A549 (cell line): ENCODE measurements around the gene PPIF.

ENCODE experiments used
- CBX8 ChIP-seq: fragments of 200-600 bp; sonication (generic); IDR thresholded peaks from 2 replicates; pipeline ENCODE4 v1.6.1; 2016
- KDM5A ChIP-seq: fragments of 200-600 bp; sonication (generic); IDR thresholded peaks from 2 replicates; pipeline ENCODE4 v1.6.1; 2016; ENCODE audit warnings: antibody characterized with exemption, mild to moderate bottlenecking
- MAFK ChIP-seq: fragments of 450-650 bp; IDR thresholded peaks from 2 replicates; pipeline ENCODE4 v1.6.1; 2014; ENCODE audit not compliant: partially characterized antibody
- MYC ChIP-seq: IDR thresholded peaks from 2 replicates; pipeline ENCODE4 v1.6.1; 2012; ENCODE audit warnings: mild to moderate bottlenecking, inconsistent platforms, low read length, improper control_type of control experiment, borderline replicate concordance
- POLR2A ChIP-seq: IDR thresholded peaks from 2 replicates; pipeline ENCODE4 v1.6.1; 2012; ENCODE audit warnings: mild to moderate bottlenecking, low read length
- RAD21 ChIP-seq, 2 experiments: fragments of >200 bp in 1 of 2; sonication (Bioruptor Twin) in 1 of 2; formaldehyde crosslinking in 1 of 2; IDR thresholded peaks in 1 of 2; conservative IDR thresholded peaks in 1 of 2; 2 replicates in 1 of 2; 3 replicates in 1 of 2; pipeline ENCODE4 v1.6.1; 2012 to 2018; ENCODE audit warnings: inconsistent platforms in 1 of 2
- RFX5 ChIP-seq: fragments of 450-650 bp; IDR thresholded peaks from 2 replicates; pipeline ENCODE4 v1.7.1; 2014; ENCODE audit warnings: antibody characterized with exemption, mild to moderate bottlenecking, moderate library complexity
- SMC3 ChIP-seq: fragments of >200 bp; sonication (Bioruptor Twin); formaldehyde crosslinking; IDR thresholded peaks from 3 replicates; pipeline ENCODE4 v1.6.1; 2018; ENCODE audit warnings: inconsistent platforms
- TF ChIP-seq, protein P1 (sequence below): fragments of >200 bp; sonication (Bioruptor Twin); formaldehyde crosslinking; IDR thresholded peaks from 3 replicates; pipeline ENCODE4 v1.5.1; 2016

DNA sequence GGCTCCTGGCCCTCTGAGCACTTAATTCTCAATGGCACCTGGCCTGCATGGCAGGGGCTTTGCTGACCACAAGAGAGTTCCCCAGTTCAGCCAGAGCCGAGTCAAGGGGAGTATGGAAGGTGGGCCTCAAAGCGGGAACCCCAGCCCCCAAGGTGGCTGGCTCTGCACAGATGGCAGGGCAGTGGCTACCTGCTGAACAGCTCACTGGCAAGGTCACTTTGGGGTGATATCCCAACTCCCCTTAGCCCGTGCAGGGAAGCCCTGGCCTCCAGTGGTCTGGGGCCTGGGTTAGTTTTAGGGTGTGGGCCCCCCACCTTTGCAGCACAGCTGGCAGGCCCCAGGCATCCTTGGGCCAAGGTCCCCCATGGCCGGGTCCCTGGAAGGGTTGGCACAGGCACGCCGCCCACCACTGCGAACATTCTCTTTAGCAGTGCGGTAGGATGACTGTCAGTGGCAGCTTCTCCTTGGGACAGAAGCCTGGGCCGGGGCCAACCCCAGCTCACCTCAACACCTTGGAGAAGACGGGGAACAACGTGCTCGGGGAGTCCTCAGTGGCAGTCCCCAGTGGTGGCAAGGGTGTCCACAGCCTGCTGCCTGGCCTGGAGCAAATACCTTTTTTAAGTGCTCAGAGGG is 36.8 kb downstream of the PPIF start:
- TF ChIP-seq RAD21 (conservative IDR thresholded peaks at IDR 0.05 in 1 of 2, IDR thresholded peaks at IDR 0.05 in 1 of 2) (no peak), KDM5A (no peak), CBX8 (no peak), RFX5 (no peak), POLR2A (no peak), SMC3 (no peak), MAFK (no peak), MYC (no peak)
- TF ChIP-seq, protein P1, sequence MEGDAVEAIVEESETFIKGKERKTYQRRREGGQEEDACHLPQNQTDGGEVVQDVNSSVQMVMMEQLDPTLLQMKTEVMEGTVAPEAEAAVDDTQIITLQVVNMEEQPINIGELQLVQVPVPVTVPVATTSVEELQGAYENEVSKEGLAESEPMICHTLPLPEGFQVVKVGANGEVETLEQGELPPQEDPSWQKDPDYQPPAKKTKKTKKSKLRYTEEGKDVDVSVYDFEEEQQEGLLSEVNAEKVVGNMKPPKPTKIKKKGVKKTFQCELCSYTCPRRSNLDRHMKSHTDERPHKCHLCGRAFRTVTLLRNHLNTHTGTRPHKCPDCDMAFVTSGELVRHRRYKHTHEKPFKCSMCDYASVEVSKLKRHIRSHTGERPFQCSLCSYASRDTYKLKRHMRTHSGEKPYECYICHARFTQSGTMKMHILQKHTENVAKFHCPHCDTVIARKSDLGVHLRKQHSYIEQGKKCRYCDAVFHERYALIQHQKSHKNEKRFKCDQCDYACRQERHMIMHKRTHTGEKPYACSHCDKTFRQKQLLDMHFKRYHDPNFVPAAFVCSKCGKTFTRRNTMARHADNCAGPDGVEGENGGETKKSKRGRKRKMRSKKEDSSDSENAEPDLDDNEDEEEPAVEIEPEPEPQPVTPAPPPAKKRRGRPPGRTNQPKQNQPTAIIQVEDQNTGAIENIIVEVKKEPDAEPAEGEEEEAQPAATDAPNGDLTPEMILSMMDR, result no peak
